Measurements from ENCODE around the gene LLGL2.

Gene LLGL2

DNA sequence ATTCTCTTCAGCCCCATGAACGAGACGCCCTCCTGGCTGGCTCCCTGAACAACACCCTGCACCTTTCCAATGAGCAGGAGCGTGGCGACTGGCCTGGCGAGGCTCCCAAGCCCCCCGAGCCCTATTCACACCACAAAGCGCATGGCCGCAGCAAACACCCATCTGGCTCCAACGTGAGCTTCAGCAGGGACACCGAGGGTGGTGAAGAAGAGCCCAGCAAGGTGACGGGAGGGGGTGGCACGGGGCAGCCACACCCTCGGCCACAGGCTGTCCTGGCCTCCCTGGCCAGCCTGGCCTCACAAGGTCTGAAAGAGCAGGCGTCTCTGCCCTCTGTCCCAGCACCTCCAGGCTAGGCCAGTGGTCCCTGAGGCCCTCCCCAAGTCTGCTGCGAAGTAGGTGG, 33.8 kb upstream of the LLGL2 start:
- DNase-seq (ENCODE audit: low read depth in 2 of 2): no peak

- no peak for DNase-seq (ENCODE audit: low read depth in 2 of 2)
Observed at GRCh38 chr17:75492555-75493168, 32.8 kb upstream of the LLGL2 start.

DNA sequence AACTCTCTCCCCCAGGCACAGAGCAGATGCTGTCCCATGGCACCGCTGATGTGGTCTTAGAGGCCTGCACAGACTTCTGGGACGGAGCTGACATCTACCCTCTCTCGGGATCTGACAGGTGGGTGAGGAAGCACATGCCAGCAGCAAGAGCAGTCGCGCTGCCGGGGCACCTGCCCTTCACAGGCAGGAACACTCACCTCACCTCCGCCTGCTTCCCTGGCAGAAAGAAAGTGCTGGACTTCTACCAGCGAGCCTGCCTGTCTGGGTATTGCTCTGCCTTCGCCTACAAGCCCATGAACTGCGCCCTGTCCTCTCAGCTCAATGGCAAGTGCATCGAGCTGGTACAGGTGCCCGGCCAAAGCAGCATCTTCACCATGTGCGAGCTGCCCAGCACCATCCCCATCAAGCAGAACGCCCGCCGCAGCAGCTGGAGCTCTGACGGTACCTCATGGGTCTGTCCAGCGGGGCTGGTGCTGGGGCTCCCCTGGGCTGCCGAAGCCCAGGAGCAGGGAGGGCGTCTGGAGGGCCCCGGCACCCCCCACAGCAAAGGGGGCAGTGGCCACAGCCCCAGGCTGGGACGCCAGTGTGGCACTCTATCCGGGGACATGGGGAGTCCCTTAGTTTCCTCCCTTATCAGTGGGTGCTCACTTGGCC, 31.9 kb upstream of the LLGL2 start:
- DNase-seq (ENCODE audit: low read depth in 2 of 2): no peak

GRCh38 chr17:75494326-75494877, 31.1 kb upstream of the LLGL2 start:
- no peak for DNase-seq (ENCODE audit: low read depth in 2 of 2)

GRCh38 chr17:75496005-75496404, 29.5 kb upstream of the LLGL2 start:
- no peak for DNase-seq (ENCODE audit: low read depth in 2 of 2)

DNA sequence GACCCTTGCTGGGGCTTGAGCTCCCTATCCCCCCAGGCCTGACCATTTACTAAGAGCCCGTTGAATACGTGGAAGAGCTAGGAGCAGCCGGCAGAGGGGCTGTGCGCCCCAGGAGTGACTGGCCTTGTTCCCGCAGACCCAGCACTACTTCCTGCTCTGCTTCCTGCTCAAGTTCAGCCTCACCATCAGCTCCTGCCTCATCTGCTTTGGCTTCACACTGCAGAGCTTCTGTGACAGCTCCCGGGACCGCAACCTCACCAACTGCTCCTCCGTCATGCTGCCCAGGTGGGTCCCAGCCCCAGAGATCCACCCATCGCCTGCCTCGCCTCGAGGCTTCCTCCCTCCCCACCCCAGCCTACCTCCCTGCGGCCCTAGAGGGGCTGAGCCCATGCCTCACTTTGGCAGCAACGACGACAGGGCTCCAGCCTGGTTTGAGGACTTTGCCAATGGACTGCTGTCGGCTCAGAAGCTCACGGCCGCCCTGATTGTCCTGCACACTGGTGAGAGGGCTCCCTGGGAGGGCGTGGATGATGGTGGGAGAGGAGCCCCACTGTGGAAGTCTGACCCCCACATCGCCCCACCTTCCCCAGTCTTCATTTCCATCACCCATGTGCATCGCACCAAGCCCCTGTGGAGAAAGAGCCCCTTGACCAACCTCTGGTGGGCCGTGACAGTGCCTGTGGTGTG, 27.3 kb upstream of the LLGL2 start:
- DNase-seq (ENCODE audit: low read depth in 2 of 2): no peak

GRCh38 chr17:75498726-75499213, 26.7 kb upstream of the LLGL2 start:
- no peak for DNase-seq (ENCODE audit: low read depth in 2 of 2)

GRCh38 chr17:75499313-75500022, 26.0 kb upstream of the LLGL2 start:
- DNase-seq (ENCODE audit: low read depth in 2 of 2): no peak

- no peak for DNase-seq (ENCODE audit: low read depth in 2 of 2)
Observed at GRCh38 chr17:75500419-75501216, 24.9 kb upstream of the LLGL2 start.

DNA sequence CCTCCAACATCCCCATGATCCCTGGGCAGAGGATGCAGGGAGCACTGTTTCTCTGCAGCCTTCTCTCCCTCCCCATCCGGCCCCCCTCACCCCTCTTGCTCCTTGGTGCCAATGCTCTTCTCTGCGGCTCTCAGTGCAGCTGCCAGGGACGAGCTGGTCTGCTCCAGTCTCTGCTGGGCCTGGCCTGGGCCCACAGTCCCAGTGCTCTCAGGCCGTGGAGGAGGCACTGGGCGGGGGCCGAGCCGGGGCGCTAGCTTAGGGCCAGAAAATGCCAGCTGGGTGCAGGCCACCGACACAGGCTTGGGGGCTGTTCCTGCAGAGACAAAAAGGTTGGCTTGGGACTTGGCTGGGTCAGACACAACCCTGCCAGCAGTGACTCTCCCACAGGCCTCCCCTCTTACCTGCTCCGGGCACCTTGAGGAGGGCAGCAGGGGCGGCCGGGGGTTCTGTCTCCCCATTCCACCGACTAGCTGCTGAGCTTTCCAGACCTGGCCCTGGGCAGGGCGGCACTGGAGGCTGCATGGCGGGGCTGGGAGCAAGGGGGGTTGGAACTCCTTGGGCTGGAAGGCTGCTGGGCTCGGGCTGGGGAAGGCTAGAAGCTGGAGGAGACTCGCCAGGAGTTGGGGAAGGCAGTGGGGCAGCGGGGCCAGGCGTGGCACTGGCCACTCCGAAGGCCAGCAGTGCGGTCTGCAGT, 24.0 kb upstream of the LLGL2 start:
- no peak for DNase-seq (ENCODE audit: low read depth in 2 of 2)

- DNase-seq (ENCODE audit: low read depth in 2 of 2): no peak
Observed at GRCh38 chr17:75502072-75502720, 23.3 kb upstream of the LLGL2 start.

DNA sequence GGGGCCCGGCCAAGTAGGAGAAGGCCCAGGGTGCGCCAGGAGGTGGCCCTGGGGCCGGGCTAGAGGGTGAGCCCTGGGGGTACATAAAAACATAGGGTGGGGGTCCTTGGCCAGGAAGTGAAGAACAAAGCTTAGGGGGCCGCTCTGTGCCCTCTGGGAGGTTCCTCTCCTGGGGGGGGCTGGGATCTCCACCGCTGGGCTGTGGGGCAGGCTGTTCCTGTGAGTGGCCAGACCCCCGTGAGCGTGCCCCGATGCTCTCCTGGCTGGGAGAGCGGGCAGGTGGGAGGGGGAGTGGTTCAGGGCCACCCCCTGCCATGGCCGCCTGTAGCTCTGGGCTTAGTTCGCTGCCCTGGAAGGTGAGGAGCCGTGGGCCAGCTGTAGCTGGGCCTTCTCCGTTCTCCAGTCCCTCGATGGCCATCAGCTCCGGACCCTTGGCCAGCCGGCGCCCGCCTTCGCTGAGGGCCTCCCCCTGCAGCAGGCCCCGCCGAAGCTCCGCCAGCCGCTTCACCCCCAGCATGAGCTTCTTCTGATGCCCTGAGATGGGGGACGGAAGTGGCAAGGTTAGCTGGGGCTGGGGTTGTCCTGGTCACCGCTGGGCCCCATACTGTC, 22.7 kb upstream of the LLGL2 start:
- DNase-seq (ENCODE audit: low read depth in 2 of 2): no peak

DNA sequence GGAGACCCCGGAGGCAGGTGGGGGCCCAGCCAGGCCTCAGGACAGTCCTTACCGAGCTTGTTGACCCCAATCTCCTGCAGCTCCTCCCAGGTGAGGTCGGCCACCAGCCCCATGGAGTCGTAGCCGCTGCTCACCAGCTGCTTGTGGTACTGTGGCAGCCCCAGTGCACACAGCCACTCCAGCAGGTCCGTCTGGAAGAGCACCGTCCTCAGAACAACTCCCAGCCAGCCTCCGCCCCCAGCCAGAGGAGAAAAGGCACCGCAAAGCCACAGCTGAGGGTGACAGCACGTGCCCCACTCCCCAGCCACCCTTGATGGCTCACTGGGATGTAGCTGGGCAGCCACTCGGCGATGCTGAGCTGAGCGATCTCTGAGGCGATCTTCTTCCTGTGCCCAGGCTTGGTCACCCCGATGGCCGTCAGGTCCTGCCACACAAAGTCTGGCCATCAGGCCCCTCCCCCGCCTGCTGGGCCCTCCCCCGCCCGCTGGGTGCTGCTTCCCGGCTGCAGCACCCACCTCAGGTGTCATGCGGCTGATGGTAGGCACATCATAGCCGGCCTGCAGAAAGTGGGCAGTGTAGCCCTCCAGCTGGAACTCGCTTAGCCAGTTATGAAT, 22.1 kb upstream of the LLGL2 start:
- DNase-seq (ENCODE audit: low read depth in 2 of 2): no peak

DNA sequence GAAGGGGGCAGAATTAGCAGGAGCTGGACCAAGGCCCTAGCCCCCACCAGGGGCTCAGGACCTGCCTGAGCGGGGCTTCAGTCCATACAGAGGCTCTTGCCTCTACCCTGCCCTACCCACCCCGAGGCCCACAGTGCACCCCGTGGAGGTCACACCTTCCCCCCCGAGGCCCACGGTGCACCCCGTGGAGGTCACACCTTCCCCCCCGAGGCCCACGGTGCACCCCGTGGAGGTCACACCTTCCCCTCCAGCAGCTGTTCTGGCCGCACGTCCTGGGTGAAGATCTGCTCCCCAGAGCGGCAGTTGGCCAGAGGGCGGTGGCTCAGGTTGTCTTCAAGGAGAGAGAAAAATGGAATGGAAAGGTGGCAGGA, 21.5 kb upstream of the LLGL2 start:
- DNase-seq (ENCODE audit: low read depth in 2 of 2): no peak

DNA sequence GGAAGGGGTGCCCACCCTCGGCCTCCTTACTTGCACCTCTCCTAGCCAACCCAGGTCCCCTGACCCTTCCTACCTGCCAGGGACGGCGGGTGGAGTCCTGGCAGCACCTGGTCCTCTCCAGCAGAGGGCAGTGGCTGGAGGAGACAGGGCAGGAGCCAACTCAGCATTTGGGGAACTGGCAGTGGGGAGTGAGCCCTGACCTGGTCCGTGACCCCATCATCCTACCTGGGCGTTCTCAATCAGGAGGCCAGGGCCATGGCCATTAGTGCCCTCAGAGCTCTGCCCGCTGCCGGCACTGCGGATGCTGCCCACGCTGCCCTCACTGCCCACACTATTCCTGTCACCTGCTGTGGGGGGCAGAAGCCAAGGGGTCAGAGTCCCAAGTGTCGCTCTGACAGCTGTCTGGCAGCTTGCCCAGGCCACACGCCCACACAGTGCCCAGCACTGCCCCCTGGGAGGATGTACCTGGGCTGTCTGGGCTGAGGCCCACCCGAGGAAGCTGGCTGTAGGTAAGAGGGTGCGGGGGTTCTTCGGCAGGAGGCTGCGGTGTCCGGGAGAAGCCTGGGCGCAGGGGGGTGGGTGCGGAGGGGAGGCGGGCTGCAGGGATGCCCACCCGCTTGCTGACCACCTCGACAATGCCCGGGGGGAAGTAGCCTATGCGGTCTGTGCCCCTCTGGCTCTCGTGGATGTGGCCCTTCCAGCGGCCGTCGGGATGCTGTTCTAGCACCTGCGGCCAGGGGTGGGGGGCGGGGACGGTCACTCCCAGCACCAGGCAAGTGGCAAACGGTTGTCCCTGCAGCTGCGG, 20.9 kb upstream of the LLGL2 start:
- DNase-seq (ENCODE audit: low read depth in 2 of 2): no peak

DNA sequence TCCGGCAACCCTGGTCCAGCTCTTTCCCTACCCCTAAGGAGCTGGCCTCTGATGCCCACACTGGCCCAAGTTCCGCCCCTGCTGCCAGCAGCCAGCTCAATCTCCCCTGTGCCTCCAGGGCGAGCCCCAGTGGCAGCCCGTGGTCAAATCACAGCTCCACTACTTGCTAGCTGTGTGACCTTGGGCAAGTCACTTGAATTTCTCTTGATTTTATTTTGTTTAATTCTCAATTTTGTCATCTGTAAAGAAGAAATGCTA, 20.4 kb upstream of the LLGL2 start:
- no peak for DNase-seq (ENCODE audit: low read depth in 2 of 2)

DNA sequence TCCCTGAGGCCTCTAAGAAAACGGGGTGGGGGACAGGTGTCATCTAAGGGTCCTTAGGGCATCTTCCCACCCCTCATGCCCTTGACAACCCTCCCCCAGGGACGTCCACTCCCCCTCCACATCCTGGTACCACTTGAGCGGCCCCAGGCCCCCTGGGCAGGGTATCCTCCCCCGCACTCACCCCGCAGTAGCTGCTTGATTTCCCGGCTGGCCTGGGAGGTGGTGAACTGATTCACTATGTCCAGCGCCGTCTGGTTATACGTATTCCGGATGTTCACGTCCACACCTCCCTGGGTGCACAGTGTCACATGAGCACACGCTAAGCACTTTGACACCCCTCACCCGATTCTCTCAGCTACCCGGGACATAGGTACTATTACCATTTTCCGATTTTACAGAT, 19.9 kb upstream of the LLGL2 start:
- no peak for DNase-seq (ENCODE audit: low read depth in 2 of 2)

DNA sequence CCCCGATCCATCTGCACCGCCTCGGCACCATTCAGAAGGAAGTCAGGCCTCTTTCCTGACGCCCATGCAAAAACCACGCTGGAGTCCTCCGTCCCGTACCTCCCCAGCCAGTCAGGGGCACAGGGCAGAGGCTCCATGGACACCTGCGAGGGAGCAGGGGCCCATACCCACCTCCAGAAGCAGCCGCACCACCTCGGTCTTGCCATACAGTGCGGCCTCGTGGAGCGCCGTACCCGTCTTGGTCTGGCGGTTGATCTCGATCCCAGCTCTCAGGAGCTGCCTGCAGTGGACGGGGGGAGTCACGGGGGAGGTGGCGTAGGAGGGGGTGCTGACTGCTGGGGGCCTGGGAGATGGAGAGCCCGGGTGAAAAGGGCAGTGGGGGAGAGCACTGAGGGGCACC, 19.4 kb upstream of the LLGL2 start:
- DNase-seq (ENCODE audit: low read depth in 2 of 2): no peak

GRCh38 chr17:75506888-75507287, 18.6 kb upstream of the LLGL2 start:
- DNase-seq (ENCODE audit: low read depth in 2 of 2): no peak
